T-cell (primary cell): ENCODE data around the gene CYP4F3. TPM values are rescaled to one million over a fixed set of nuclear protein-coding genes. Genes with fewer than 3 reads are reported as not detected.

Experiments
- ATAC-seq, 4 experiments: fragments of 200-7000 bp in 3 of 4; fragments of 150-1000 bp in 1 of 4; cut with Tn5 transposase; replicated peaks in 1 of 4; 1 replicate in 3 of 4; 2 replicates in 1 of 4; pipeline ENCODE4 v1.10.0; 2021; ENCODE audit warnings: moderate library complexity in 3 of 4, mild to moderate bottlenecking in 2 of 4, moderate number of reproducible peaks in 1 of 4
- CTCF ChIA-PET, 2 donors: fragments of 300-600 bp; sonication (Branson Sonifier 250); formaldehyde crosslinking; loops; one replicate each; lab custom pipeline; 2022; ENCODE audit warnings: antibody characterized with exemption in 2 of 2; lab: Charles Lee
- POLR2A ChIA-PET, 2 donors: fragments of 300-600 bp; sonication (Branson Sonifier 250); formaldehyde crosslinking; loops; one replicate each; lab custom pipeline; 2022; ENCODE audit warnings: antibody characterized with exemption in 2 of 2; lab: Charles Lee
- DNase-seq, 35 experiments: peaks; one replicate each; pipeline versions ENCODE4 v3.0.0 to v3.0.0-alpha.2; 2013 to 2023
- H3K27ac ChIP-seq: one replicate; pipeline ENCODE4 v1.5.1; 2013; ENCODE audit warnings: low read length
- H3K27me3 ChIP-seq, 2 experiments: replicated peaks in 1 of 2; 1 replicate in 1 of 2; 2 replicates in 1 of 2; pipeline versions ENCODE4 v1.6.1 to v1.7.0; 2013; ENCODE audit warnings: low read length in 1 of 2, mixed read lengths in 1 of 2; ENCODE audit not compliant: control insufficient read depth in 2 of 2, insufficient read depth in 2 of 2; ENCODE audit errors: extremely low read depth in 1 of 2
- H3K36me3 ChIP-seq, 2 donors: 1 replicate in 1 of 2; 2 replicates in 1 of 2; pipeline versions ENCODE4 v1.6.1 to v1.7.0; 2013; ENCODE audit warnings: low read length in 1 of 2; ENCODE audit not compliant: control insufficient read depth in 2 of 2, insufficient read depth in 1 of 2; ENCODE audit errors: extremely low read depth in 1 of 2
- H3K4me1 ChIP-seq, 2 experiments: 1 replicate in 1 of 2; 2 replicates in 1 of 2; pipeline versions ENCODE4 v1.6.1 to v1.7.0; 2013; ENCODE audit warnings: low read length in 2 of 2, mixed read lengths in 1 of 2; ENCODE audit not compliant: insufficient read depth in 2 of 2, control insufficient read depth in 1 of 2; ENCODE audit errors: extremely low read depth in 1 of 2
- H3K4me3 ChIP-seq, 2 donors: 1 replicate in 1 of 2; 2 replicates in 1 of 2; pipeline versions ENCODE4 v1.5.1 to v1.7.0; 2013; ENCODE audit warnings: mild to moderate bottlenecking in 2 of 2, low read length in 1 of 2, moderate library complexity in 1 of 2; ENCODE audit not compliant: control insufficient read depth in 1 of 2; ENCODE audit errors: extremely low read depth in 1 of 2
- H3K9me3 ChIP-seq: 2 replicates; pipeline ENCODE4 v1.7.0; 2013
- H3K27ac Mint-ChIP-seq, 2 donors: one replicate each; pipeline ENCODE4 v1.8.0; 2020 to 2021; ENCODE audit warnings: mild to moderate bottlenecking in 2 of 2, mixed read lengths in 2 of 2
- H3K27me3 Mint-ChIP-seq, 2 donors: one replicate each; pipeline ENCODE4 v1.8.0; 2021 to 2022; ENCODE audit warnings: mixed read lengths in 2 of 2
- H3K36me3 Mint-ChIP-seq: one replicate; pipeline ENCODE4 v1.8.0; 2021; ENCODE audit warnings: mixed read lengths
- H3K4me1 Mint-ChIP-seq, 3 donors: one replicate each; pipeline ENCODE4 v1.8.0; 2020 to 2022; ENCODE audit warnings: mixed read lengths in 3 of 3, mild to moderate bottlenecking in 1 of 3
- H3K4me3 Mint-ChIP-seq, 3 donors: one replicate each; pipeline ENCODE4 v1.8.0; 2020 to 2022; ENCODE audit warnings: mild to moderate bottlenecking in 3 of 3, mixed read lengths in 3 of 3, moderate library complexity in 3 of 3
- H3K9me3 Mint-ChIP-seq, 3 donors: one replicate each; pipeline ENCODE4 v1.8.0; 2020 to 2022; ENCODE audit warnings: mixed read lengths in 3 of 3
- WGBS: methylation state at CpG from one replicate; pipeline ENCODE4 v1.1.5; 2013; ENCODE audit warnings: missing lambda C conversion rate; ENCODE audit not compliant: insufficient coverage; 5-methylcytosine and 5-hydroxymethylcytosine counted together
- total RNA-seq, 35 experiments: library from RNA in 6 of 35; stranded (reverse) in 6 of 35; fragments of 120-200 nt in 1 of 35; gene quantifications; one replicate each; pipeline versions ENCODE4 v1.2.1 to v1.2.4 and lab custom pipeline; 2013 to 2026

Gene CYP4F3
- total RNA-seq, 5 donors from 2014 or later (not counting 1 experiment from before 2014, with no cell fraction given), result 0.23 to 0.30 TPM; not detected in 3

DNA sequence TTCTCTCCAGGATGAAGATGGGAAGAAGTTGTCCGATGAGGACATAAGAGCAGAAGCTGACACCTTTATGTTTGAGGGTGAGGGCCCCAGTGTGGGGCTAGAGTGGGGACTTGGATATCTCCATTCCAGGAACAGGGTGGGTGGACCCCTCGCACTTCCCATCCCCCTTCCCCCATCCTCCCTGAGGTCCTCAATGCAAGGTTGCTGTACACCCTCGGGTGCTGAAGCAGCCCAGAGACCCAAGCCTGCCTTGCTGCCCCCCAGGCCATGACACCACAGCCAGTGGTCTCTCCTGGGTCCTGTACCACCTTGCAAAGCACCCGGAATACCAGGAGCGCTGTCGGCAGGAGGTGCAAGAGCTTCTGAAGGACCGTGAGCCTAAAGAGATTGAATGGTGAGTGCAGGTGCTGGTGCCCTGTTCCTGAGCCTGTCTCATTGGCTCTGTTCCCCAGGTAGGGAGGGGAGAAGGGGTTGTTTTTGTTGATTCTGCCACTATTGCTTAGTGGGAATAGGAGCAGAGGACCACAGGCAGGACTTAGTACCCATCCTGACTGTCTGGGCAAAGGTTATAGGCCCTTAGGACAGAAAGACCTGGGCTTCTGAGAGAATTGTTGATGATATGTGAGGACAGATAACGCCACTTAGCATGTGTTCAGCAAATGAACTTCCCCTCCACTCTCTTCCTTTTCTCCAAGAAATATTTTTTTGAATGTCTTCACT lies 12.0 kb downstream of the CYP4F3 start:
- Histone ChIP-seq H3K27ac (no peak overlapping the region), H3K36me3 (no peaks in the 10 kb centered on the region), H3K27me3 (peaks cover 5 to 16% of the 10 kb centered on the region in 2 experiments), H3K9me3 (no peaks in the 10 kb centered on the region), H3K4me1 (no peaks in the 10 kb centered on the region), H3K4me3 (no peak overlapping the region)
- ChIA-PET CTCF (no interaction called here), POLR2A (no interaction called here)
- Mint-ChIP-seq H3K4me1 (no peaks in the 10 kb centered on the region), H3K27ac (no peak overlapping the region), H3K9me3 (no peaks in the 10 kb centered on the region), H3K27me3 (peaks cover 34 to 37% of the 10 kb centered on the region in 2 donors), H3K36me3 (no peaks in the 10 kb centered on the region), H3K4me3 (no peak overlapping the region)
- DNase-seq (no peak), ATAC-seq (no peak)
- WGBS, result 44% methylated on average over 3 of the region's 8 CpGs

DNA sequence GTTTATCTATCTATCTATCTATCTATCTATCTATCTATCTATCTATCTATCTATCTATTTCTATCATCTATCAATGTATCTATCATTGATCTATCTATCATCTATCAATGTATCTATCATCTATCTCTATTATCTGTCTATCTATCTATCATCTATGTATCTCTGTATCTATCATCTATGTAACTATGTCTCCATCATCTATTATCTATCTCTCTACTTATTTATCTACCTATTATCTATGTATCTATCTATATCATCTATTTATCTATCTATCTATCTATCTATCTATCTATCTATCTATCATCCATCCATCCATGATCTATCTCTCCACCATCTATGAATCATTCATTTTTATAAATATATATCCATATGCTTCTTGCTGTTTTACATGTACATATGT lies 15.8 kb downstream of the CYP4F3 start:
- Mint-ChIP-seq H3K27ac (no peak overlapping the region), H3K4me1 (no peaks in the 10 kb centered on the region), H3K4me3 (no peak overlapping the region), H3K27me3 (peaks cover 48 to 50% of the 10 kb centered on the region in 2 donors), H3K36me3 (no peaks in the 10 kb centered on the region), H3K9me3 (no peaks in the 10 kb centered on the region)
- ChIA-PET POLR2A (interaction anchor here in 1 of 2 donors (0.6 kb wide), 1 partner anchor 126 kb away, joined by 4 read pairs; no protein-coding TSS in a partner anchor), CTCF (interaction anchor here in 1 of 2 donors (0.7 kb wide), 1 partner anchor 70 kb away, joined by 5 read pairs; no protein-coding TSS in a partner anchor)
- DNase-seq (no peak), ATAC-seq (no peak)
- H3K36me3 ChIP-seq, result no peaks in the 10 kb centered on the region
- H3K27me3 ChIP-seq, result peaks cover 5 to 34% of the 10 kb centered on the region in 2 experiments
- H3K4me1 ChIP-seq, result no peaks in the 10 kb centered on the region
- H3K27ac ChIP-seq, result no peak overlapping the region
- no peak overlapping the region for H3K4me3 ChIP-seq
- H3K9me3 ChIP-seq, result no peaks in the 10 kb centered on the region

DNA sequence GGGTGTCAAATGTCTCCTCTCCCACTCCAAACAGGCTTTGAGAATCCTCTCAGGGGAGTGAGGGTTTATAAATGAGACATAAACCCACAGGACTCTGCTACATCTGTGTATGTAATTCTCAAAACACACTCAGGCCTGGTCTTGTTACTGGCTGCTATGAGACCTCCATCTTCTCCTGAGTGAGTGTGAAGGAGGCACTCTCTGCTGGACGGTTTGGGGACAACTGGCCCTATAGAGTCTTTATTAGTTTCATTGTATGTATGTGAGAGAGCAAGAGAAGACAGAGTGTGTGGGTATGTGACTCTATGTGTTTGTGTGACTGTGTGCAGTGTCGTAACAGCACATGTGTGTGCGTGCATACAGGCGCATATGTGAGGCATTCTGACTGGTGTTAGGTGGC lies 22.6 kb downstream of the CYP4F3 start:
- Mint-ChIP-seq H3K36me3 (no peaks in the 10 kb centered on the region), H3K9me3 (no peaks in the 10 kb centered on the region), H3K27ac (no peak overlapping the region), H3K4me1 (no peaks in the 10 kb centered on the region), H3K4me3 (no peak overlapping the region), H3K27me3 (peaks cover 28 to 40% of the 10 kb centered on the region in 2 donors)
- Histone ChIP-seq H3K27me3 (peaks cover 0 to 26% of the 10 kb centered on the region in 2 experiments), H3K27ac (no peak overlapping the region), H3K4me1 (no peaks in the 10 kb centered on the region), H3K9me3 (no peaks in the 10 kb centered on the region), H3K36me3 (no peaks in the 10 kb centered on the region), H3K4me3 (no peak overlapping the region)
- ATAC-seq (no peak), DNase-seq (no peak)
- ChIA-PET CTCF (no interaction called here), POLR2A (no interaction called here)
- WGBS, result 75% methylated on average over 4 of the region's 4 CpGs

DNA sequence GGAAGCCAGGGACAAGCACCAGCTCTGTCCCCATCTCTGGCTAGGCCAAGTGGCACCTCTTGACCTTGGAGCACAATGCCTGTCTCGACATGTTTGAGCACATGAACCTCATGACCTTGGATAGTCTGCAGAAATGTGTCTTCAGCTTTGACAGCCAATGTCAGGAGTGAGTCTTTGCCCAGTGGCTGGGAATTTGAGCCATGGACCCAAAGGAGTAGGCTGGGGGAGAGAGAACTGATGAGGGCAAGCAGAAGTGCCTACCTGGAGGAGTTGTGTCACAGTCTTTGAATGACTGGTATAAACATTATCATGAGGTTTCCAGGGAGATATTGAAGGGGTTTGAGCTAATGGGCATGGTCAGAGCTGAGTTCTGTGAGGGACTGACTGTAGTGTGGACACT lies 25.5 kb downstream of the CYP4F3 start:
- Histone ChIP-seq H3K4me1 (no peaks in the 10 kb centered on the region), H3K9me3 (no peaks in the 10 kb centered on the region), H3K36me3 (no peaks in the 10 kb centered on the region), H3K27ac (no peak overlapping the region), H3K4me3 (no peak overlapping the region), H3K27me3 (peaks cover 0 to 26% of the 10 kb centered on the region in 2 experiments)
- CTCF ChIA-PET, result no interaction called here
- 17% methylated on average over 1 of the region's 1 CpG for WGBS
- H3K27ac Mint-ChIP-seq, result no peak overlapping the region
- H3K4me1 Mint-ChIP-seq, result no peaks in the 10 kb centered on the region
- POLR2A ChIA-PET, result no interaction called here
- H3K27me3 Mint-ChIP-seq, result peaks cover 15 to 34% of the 10 kb centered on the region in 2 donors
- no peaks in the 10 kb centered on the region for H3K9me3 Mint-ChIP-seq
- DNase-seq (no peak), ATAC-seq (no peak)
- no peaks in the 10 kb centered on the region for H3K36me3 Mint-ChIP-seq
- no peak overlapping the region for H3K4me3 Mint-ChIP-seq

DNA sequence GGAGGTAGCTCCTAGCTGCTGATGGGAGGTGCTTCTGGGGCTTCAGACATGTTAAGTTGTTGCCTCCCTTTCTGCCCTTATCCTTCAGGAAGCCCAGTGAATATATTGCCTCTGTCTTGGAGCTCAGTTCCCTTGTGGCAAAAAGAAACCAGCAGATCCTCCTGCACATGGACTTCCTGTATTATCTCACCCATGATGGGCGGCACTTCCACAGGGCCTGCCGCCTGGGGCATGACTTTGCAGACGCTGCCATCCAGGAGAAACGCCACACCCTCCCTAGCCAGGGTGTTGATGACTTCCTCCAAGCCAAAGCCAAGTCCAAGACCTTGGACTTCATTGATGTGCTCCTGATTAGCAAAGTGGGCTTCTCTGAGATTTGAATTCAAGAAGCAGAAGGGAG lies 26.2 kb downstream of the CYP4F3 start:
- Histone ChIP-seq H3K4me1 (no peaks in the 10 kb centered on the region), H3K36me3 (no peaks in the 10 kb centered on the region), H3K27me3 (peaks cover 0 to 26% of the 10 kb centered on the region in 2 experiments), H3K9me3 (no peaks in the 10 kb centered on the region), H3K27ac (no peak overlapping the region), H3K4me3 (no peak overlapping the region)
- DNase-seq (no peak), ATAC-seq (no peak)
- Mint-ChIP-seq H3K27me3 (peaks cover 15 to 28% of the 10 kb centered on the region in 2 donors), H3K9me3 (no peaks in the 10 kb centered on the region), H3K4me1 (peaks cover 0 to 1% (median 0%) of the 10 kb centered on the region in 3 donors), H3K27ac (no peak overlapping the region), H3K4me3 (no peak overlapping the region), H3K36me3 (no peaks in the 10 kb centered on the region)
- 43% methylated on average over 2 of the region's 4 CpGs for WGBS
- ChIA-PET POLR2A (no interaction called here), CTCF (no interaction called here)

DNA sequence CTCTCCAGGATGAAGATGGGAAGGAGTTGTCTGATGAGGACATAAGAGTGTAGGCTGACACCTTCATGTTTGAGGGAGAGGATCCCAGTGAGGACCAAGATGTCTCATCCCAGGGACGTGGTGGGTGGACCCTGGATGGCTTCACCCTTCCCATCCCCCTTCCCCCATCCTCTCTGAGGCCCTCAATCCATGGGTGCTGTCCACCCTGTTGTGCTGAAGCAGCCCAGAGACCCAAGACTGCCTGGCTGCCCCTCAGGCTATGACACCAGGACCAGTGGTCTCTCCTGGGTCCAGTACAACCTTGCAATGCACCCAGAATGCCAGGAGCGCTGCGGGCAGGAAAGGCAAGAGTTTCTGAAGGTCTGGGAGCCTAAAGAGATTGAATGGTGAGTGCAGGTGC lies 28.7 kb downstream of the CYP4F3 start:
- Histone ChIP-seq H3K4me3 (no peak overlapping the region), H3K36me3 (no peaks in the 10 kb centered on the region), H3K9me3 (no peaks in the 10 kb centered on the region), H3K27ac (no peak overlapping the region), H3K27me3 (peaks cover 0 to 21% of the 10 kb centered on the region in 2 experiments), H3K4me1 (peaks cover 0 to 16% of the 10 kb centered on the region in 2 experiments)
- Mint-ChIP-seq H3K4me1 (peaks cover 10 to 21% (median 19%) of the 10 kb centered on the region in 3 donors), H3K27ac (no peak overlapping the region), H3K36me3 (no peaks in the 10 kb centered on the region), H3K9me3 (no peaks in the 10 kb centered on the region), H3K4me3 (no peak overlapping the region), H3K27me3 (peaks cover under 1 to 11% of the 10 kb centered on the region in 2 donors)
- CTCF ChIA-PET, result no interaction called here
- WGBS, result 54% methylated on average over 3 of the region's 3 CpGs
- no peak for DNase-seq
- no peak for ATAC-seq
- POLR2A ChIA-PET, result no interaction called here
